SU-DHL-6 (cell line): ENCODE results near the gene LIMCH1.

Experiments used
- H2AFZ ChIP-seq: fragments of 200-600 bp; sonication (generic); 2 replicates; pipeline ENCODE4 v1.6.1; 2014; ENCODE audit warnings: low read depth, mild to moderate bottlenecking, moderate library complexity, mixed read lengths, antibody characterized with exemption, low read length; ENCODE audit not compliant: severe bottlenecking
- H3F3A ChIP-seq: fragments of 200-600 bp; shearing (Covaris generic); 2 replicates; pipeline ENCODE4 v1.6.0; 2016; ENCODE audit warnings: antibody characterized with exemption, mild to moderate bottlenecking; ENCODE audit not compliant: insufficient read depth
- H3K27ac ChIP-seq: fragments of 200-600 bp; sonication (generic); 2 replicates; pipeline ENCODE4 v1.5.1; 2016; ENCODE audit warnings: low read depth, mild to moderate bottlenecking, low read length, moderate library complexity, mixed read lengths
- H3K27me3 ChIP-seq: fragments of 200-600 bp; sonication (generic), shearing (Covaris generic); 2 replicates; pipeline ENCODE4 v1.6.0; 2014; ENCODE audit warnings: mild to moderate bottlenecking, low read length
- H3K36me3 ChIP-seq: fragments of 200-600 bp; sonication (generic); 2 replicates; pipeline ENCODE4 v1.6.1; 2014; ENCODE audit warnings: mild to moderate bottlenecking, low read length, mixed read lengths
- H3K4me2 ChIP-seq: fragments of 300-600, 200-600 bp; shearing (Covaris generic), sonication (generic); 2 replicates; pipeline ENCODE4 v1.6.0; 2014; ENCODE audit warnings: low read length, low read depth, mild to moderate bottlenecking; ENCODE audit not compliant: poor library complexity, severe bottlenecking
- H3K4me3 ChIP-seq: fragments of 200-600 bp; sonication (generic); 2 replicates; pipeline ENCODE4 v1.5.1; 2014; ENCODE audit warnings: antibody characterized with exemption, low read length, mild to moderate bottlenecking, mixed read lengths; ENCODE audit not compliant: insufficient read depth, poor library complexity, severe bottlenecking
- H3K79me2 ChIP-seq: fragments of 200-600 bp; sonication (generic); 2 replicates; pipeline ENCODE4 v1.6.1; 2014; ENCODE audit warnings: mild to moderate bottlenecking, low read length, moderate library complexity; ENCODE audit not compliant: insufficient read depth
- H3K9ac ChIP-seq: fragments of 200-600 bp; sonication (generic); 2 replicates; pipeline ENCODE4 v1.7.0; 2014; ENCODE audit warnings: mild to moderate bottlenecking, low read length
- H3K9me2 ChIP-seq: fragments of 200-600 bp; sonication (generic); replicated peaks from 2 replicates; pipeline ENCODE4 v1.6.1; 2014; ENCODE audit warnings: low read length; ENCODE audit not compliant: insufficient read depth
- H3K9me3 ChIP-seq: fragments of 200-600 bp; sonication (generic); 2 replicates; pipeline ENCODE4 v1.6.1; 2014; ENCODE audit warnings: low read length, mixed read lengths; ENCODE audit not compliant: insufficient read depth
- H4K20me1 ChIP-seq: fragments of 200-600 bp; sonication (generic); 2 replicates; pipeline ENCODE4 v1.6.1; 2014; ENCODE audit warnings: low read depth, mild to moderate bottlenecking, antibody characterized with exemption, low read length, moderate library complexity, mixed read lengths
- CTCF ChIP-seq: fragments of 200-600 bp; sonication (generic); IDR thresholded peaks from one replicate; pipeline ENCODE4 v1.5.1; 2017; ENCODE audit warnings: antibody characterized with exemption, mild to moderate bottlenecking, low read length, moderate library complexity; ENCODE audit not compliant: insufficient read depth, poor library complexity, severe bottlenecking
- EZH2phosphoT487 ChIP-seq: fragments of 200-600 bp; sonication (generic), shearing (Covaris generic); conservative IDR thresholded peaks from 2 replicates; pipeline ENCODE4 v1.6.1; 2018; ENCODE audit warnings: mild to moderate bottlenecking, antibody characterized with exemption, low read length, moderate library complexity, mixed read lengths

The LIMCH1 gene

GRCh38 chr4:41660352-41660751 lies 122.4 kb downstream of the LIMCH1 start:
- Histone ChIP-seq H3K36me3 (no peaks in the 10 kb centered on the region), H3K9ac (no peak overlapping the region), H3K27ac (no peak overlapping the region), H3K4me2 (no peak overlapping the region), H2AFZ (no peak overlapping the region), H3K79me2 (no peaks in the 10 kb centered on the region), H3K4me3 (no peak overlapping the region), H3K9me2 (no peaks in the 10 kb centered on the region), H4K20me1 (no peaks in the 10 kb centered on the region), H3K27me3 (no peaks in the 10 kb centered on the region), H3K9me3 (no peaks in the 10 kb centered on the region), H3F3A (no peaks in the 10 kb centered on the region)
- TF ChIP-seq CTCF (no peak), EZH2phosphoT487 (no peak)

GRCh38 chr4:41661442-41662076 lies 123.6 kb downstream of the LIMCH1 start:
- Histone ChIP-seq H3K9me3 (no peaks in the 10 kb centered on the region), H3K4me3 (no peak overlapping the region), H4K20me1 (no peaks in the 10 kb centered on the region), H3K79me2 (no peaks in the 10 kb centered on the region), H3K27me3 (no peaks in the 10 kb centered on the region), H3F3A (no peaks in the 10 kb centered on the region), H3K9ac (no peak overlapping the region), H3K27ac (no peak overlapping the region), H3K4me2 (no peak overlapping the region), H3K9me2 (no peaks in the 10 kb centered on the region), H2AFZ (no peak overlapping the region), H3K36me3 (no peaks in the 10 kb centered on the region)
- no peak for TF ChIP-seq EZH2phosphoT487
- TF ChIP-seq CTCF, result peak; percentile 92

- H3K9me3 ChIP-seq, result no peaks in the 10 kb centered on the region
- no peaks in the 10 kb centered on the region for H3F3A ChIP-seq
- H3K27ac ChIP-seq, result no peak overlapping the region
- no peaks in the 10 kb centered on the region for H4K20me1 ChIP-seq
- no peaks in the 10 kb centered on the region for H3K9me2 ChIP-seq
- H3K9ac ChIP-seq, result no peak overlapping the region
- H3K79me2 ChIP-seq, result no peaks in the 10 kb centered on the region
- no peak overlapping the region for H3K4me2 ChIP-seq
- TF ChIP-seq EZH2phosphoT487 (no peak), CTCF (no peak)
- H3K36me3 ChIP-seq, result no peaks in the 10 kb centered on the region
- H3K4me3 ChIP-seq, result no peak overlapping the region
- H3K27me3 ChIP-seq, result no peaks in the 10 kb centered on the region
- H2AFZ ChIP-seq, result no peak overlapping the region
These were observed 127.8 kb downstream of the LIMCH1 start for GRCh38 chr4:41665636-41666207.
